Mucosa of descending colon (tissue), 3 donors: ENCODE measurements around the gene GALE. TPM values are rescaled to one million over a fixed set of nuclear protein-coding genes. Genes with fewer than 3 reads are reported as not detected.

Experiments used
- ATAC-seq: fragments of 200-7000 bp; cut with Tn5 transposase; one replicate; pipeline ENCODE4 v1.9.1; 2020; ENCODE audit warnings: mild to moderate bottlenecking, moderate library complexity
- DNase-seq, 3 donors: peaks; one replicate each; pipeline ENCODE4 v3.0.0-alpha.2; 2020
- H3K36me3 ChIP-seq: fragments of 200-600 bp; one replicate; pipeline ENCODE4 v1.8.0; 2021; ENCODE audit warnings: low read depth, mild to moderate bottlenecking
- H3K4me1 ChIP-seq: fragments of 200-600 bp; one replicate; pipeline ENCODE4 v1.8.0; 2021; ENCODE audit warnings: low read depth, mild to moderate bottlenecking
- H3K4me3 ChIP-seq: fragments of 200-600 bp; one replicate; pipeline ENCODE4 v1.8.0; 2021; ENCODE audit warnings: mild to moderate bottlenecking
- H3K9me3 ChIP-seq: fragments of 200-600 bp; one replicate; pipeline ENCODE4 v1.8.0; 2021; ENCODE audit warnings: mild to moderate bottlenecking
- intact Hi-C, 2 donors: fragments of 100-400 bp; cut with DNase I in 1 of 2; cut with micrococcal nuclease in 1 of 2; formaldehyde crosslinking; loops; one replicate each; pipeline versions ENCODE4 v1.11.0 to v1.11.1; 2022; cut with DNase I, micrococcal nuclease
- total RNA-seq, 3 donors: library from RNA; stranded (reverse); fragmentation: NEBNext Ultra II Directional in 2 of 3; extraction: Animal tissue kit (Norgen Biotek cat#: 25700) in 2 of 3; gene quantifications; one replicate each; pipeline versions ENCODE4 v1.2.1 to v1.2.4, GENCODE V29; 2021 to 2023
- TF ChIP-seq, protein P1 (sequence below): fragments of 200-600 bp; IDR thresholded peaks from one replicate; pipeline ENCODE4 v1.8.0; 2022; ENCODE audit warnings: antibody characterized with exemption, mild to moderate bottlenecking
- donor health status: DM: no; HTN: no; CAD: no; lungs with moderate emphysema.
- donor health status: DM: no; HTN: no; CAD: no.
- donor health status: DM: no; HTN: yes; CAD: no.

GALE gene
- total RNA-seq, 3 donors from 2014 or later = 55.7 to 156 (median 127) TPM

- no peak for DNase-seq
- TF ChIP-seq, protein P1, sequence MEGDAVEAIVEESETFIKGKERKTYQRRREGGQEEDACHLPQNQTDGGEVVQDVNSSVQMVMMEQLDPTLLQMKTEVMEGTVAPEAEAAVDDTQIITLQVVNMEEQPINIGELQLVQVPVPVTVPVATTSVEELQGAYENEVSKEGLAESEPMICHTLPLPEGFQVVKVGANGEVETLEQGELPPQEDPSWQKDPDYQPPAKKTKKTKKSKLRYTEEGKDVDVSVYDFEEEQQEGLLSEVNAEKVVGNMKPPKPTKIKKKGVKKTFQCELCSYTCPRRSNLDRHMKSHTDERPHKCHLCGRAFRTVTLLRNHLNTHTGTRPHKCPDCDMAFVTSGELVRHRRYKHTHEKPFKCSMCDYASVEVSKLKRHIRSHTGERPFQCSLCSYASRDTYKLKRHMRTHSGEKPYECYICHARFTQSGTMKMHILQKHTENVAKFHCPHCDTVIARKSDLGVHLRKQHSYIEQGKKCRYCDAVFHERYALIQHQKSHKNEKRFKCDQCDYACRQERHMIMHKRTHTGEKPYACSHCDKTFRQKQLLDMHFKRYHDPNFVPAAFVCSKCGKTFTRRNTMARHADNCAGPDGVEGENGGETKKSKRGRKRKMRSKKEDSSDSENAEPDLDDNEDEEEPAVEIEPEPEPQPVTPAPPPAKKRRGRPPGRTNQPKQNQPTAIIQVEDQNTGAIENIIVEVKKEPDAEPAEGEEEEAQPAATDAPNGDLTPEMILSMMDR = no peak
- H3K4me3 ChIP-seq = no peak overlapping the region
- ATAC-seq = no peak
- no peaks in the 10 kb centered on the region for H3K4me1 ChIP-seq
- no peaks in the 10 kb centered on the region for H3K9me3 ChIP-seq
- intact Hi-C loops = loop anchor here in 1 of 2 donors (10.0 kb wide), 1 partner anchor 48 kb away; the partner anchor contains the start of gene FUCA1
- peaks cover 4% of the 10 kb centered on the region for H3K36me3 ChIP-seq
These were observed 16.4 kb upstream of the GALE start for GRCh38 chr1:23816906-23817305.

DNA sequence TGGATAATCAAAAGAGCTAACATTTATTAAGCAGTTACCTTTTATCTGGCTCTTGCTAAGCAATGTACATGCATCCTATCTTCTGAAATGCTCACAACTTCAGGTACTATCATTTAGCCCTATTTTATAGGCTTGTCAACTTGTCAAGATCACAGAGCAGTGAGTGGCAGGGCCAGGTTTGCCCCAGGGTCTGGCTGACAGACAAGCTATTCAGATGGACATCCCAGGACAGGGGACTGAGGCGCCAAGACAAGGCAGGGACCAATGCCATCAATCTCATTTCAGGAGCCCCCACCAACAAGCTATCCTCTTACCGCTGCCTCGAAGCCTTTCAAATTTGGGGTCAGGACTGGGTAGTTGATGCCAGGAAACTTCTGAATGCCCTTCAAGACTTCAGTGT is 15.8 kb upstream of the GALE start:
- intact Hi-C loops = loop anchor here in 1 of 2 donors (10.0 kb wide), 1 partner anchor 48 kb away; the partner anchor contains the start of gene FUCA1
- Histone ChIP-seq H3K4me1 (no peaks in the 10 kb centered on the region), H3K36me3 (peaks cover 4% of the 10 kb centered on the region), H3K9me3 (no peaks in the 10 kb centered on the region), H3K4me3 (no peak overlapping the region)
- DNase-seq (no peak), ATAC-seq (no peak)
- TF ChIP-seq, protein P1 = no peak

DNA sequence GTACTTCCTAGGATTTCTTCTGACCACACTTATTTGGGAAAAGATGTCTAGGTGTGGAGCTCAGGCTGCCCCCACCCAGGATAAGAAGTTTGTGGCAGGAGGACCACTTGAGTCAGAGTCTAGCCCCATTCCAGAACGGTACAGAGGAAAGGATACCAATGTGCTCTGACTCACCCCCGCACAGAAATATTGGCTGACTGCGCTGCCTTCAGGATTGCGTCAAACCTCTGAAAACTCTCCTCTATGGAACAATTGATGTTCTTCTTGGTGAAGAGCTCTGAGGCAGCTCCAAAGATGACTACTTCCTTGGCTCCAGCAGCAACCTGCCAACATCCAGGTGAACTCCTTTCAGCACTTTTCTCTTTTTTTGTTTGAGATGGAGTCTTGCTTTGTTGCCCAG is 13.5 kb upstream of the GALE start:
- DNase-seq (no peak), ATAC-seq (no peak)
- intact Hi-C loops = loop anchor here (5.0 to 10.0 kb wide), 2 partner anchors 51 to 53 kb away; partner anchors contain the start of gene FUCA1 (in 2 of the 2)
- Histone ChIP-seq H3K36me3 (peaks cover 4% of the 10 kb centered on the region), H3K9me3 (no peaks in the 10 kb centered on the region), H3K4me1 (peaks cover 13% of the 10 kb centered on the region), H3K4me3 (no peak overlapping the region)
- TF ChIP-seq, protein P1 = no peak

DNA sequence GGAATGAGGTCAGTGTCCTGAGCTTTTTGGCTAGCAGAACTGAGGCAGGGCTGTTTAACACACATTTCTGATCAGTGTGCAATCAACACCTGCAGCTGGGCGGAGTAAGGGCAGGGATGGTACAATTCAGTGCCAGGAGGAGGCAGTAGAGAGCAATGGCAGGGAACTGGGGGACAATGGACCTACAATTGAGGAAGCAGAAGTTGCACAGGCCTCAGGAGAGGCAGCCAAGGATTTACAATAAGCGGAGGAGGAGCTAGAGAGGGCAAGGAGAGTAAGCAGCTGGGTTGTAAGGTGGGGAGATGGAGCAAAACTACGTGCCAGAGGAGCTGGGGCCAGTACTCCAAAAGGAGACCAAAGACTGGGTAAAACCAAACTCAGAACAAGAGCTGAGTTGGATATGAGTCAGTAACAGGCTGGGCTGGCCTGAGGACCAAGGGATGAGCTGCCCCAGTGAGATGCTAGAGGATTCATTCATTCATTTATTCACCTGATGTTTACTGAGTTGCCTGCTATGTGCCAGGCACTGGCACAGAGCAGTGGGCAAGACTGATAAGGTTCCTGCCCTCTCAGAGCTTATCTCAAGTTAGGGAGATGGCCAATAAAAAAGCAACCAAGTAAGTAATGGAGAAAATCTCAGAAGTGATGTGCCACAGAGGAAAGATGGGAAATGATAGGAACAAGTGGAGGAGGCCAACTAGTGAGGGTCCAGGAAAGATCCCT is 10.4 kb upstream of the GALE start:
- Histone ChIP-seq H3K4me1 (peaks cover 13% of the 10 kb centered on the region), H3K4me3 (no peak overlapping the region), H3K9me3 (no peaks in the 10 kb centered on the region), H3K36me3 (peaks cover 4% of the 10 kb centered on the region)
- TF ChIP-seq, protein P1 = peak; percentile 76
- ATAC-seq (peak; percentile 97), DNase-seq (peak; percentile 62 to 86 (median 82))
- intact Hi-C loops = loop anchor here (5.0 to 10.0 kb wide), 2 partner anchors 54 to 56 kb away; partner anchors contain the start of gene FUCA1 (in 2 of the 2)

- DNase-seq (peak; percentile 86 to 91 (median 88)), ATAC-seq (peak; percentile 92)
- Histone ChIP-seq H3K36me3 (peaks cover 4% of the 10 kb centered on the region), H3K4me1 (peaks cover 13% of the 10 kb centered on the region), H3K4me3 (no peak overlapping the region), H3K9me3 (no peaks in the 10 kb centered on the region)
- intact Hi-C loops = loop anchor here (5.0 to 10.0 kb wide), 3 partner anchors 55 to 215 kb away; partner anchors contain the start of gene FUCA1 (in 2 of the 2)
- TF ChIP-seq, protein P1 = peak; percentile 82
These were observed 9.2 kb upstream of the GALE start for GRCh38 chr1:23809751-23810171.
